IMR-90 (cell line): ENCODE measurements around the gene MACROD1. TPM values are rescaled to one million over a fixed set of nuclear protein-coding genes. Genes with fewer than 3 reads are reported as not detected.

Experiments
- ATAC-seq: fragments of 200-7000 bp; cut with Tn5 transposase; 2 replicates; pipeline ENCODE4 v1.9.1; 2020; ENCODE audit warnings: low read depth, mild to moderate bottlenecking, moderate library complexity
- BruUV-seq: library from RNA; stranded (reverse); fragments of 400-500 nt; replicated peaks from 2 replicates; lab custom pipeline; 2021; lab: Mats Ljungman, UMichigan
- CTCF ChIA-PET: fragments of 300-600 bp; formaldehyde crosslinking; extraction: SDS; loops from one replicate; lab custom pipeline; 2021; ENCODE audit warnings: antibody characterized with exemption; lab: Yijun Ruan, JAX
- POLR2A ChIA-PET: fragments of 300-600 bp; sonication (Branson Sonifier 250); formaldehyde crosslinking; loops from one replicate; lab custom pipeline; 2022; ENCODE audit warnings: antibody characterized with exemption; ENCODE audit not compliant: unreplicated experiment; lab: Charles Lee
- DNase-seq: peaks from one replicate; pipeline ENCODE4 v3.0.0; 2013
- H2AFZ ChIP-seq: replicated peaks from 2 replicates; pipeline ENCODE3; 2013; ENCODE audit warnings: low read length, mild to moderate bottlenecking; ENCODE audit not compliant: poor library complexity
- H2AK5ac ChIP-seq: 2 replicates; pipeline ENCODE4 v1.6.1; 2013; ENCODE audit warnings: low read depth, low read length, inconsistent platforms
- H2AK9ac ChIP-seq: replicated peaks from 2 replicates; pipeline ENCODE3; 2013; ENCODE audit warnings: mild to moderate bottlenecking, low read depth, low read length, moderate library complexity; ENCODE audit not compliant: poor library complexity
- H2BK120ac ChIP-seq: 2 replicates; pipeline ENCODE4 v1.6.1; 2013; ENCODE audit warnings: low read depth, low read length, inconsistent platforms
- H2BK15ac ChIP-seq: 3 replicates; pipeline ENCODE4 v1.6.1; 2013; ENCODE audit warnings: low read depth, low read length, inconsistent platforms
- H2BK20ac ChIP-seq: 2 replicates; pipeline ENCODE4 v1.6.1; 2013; ENCODE audit warnings: low read depth, mild to moderate bottlenecking, inconsistent platforms, low read length, moderate library complexity
- H2BK5ac ChIP-seq: 2 replicates; pipeline ENCODE4 v1.6.1; 2013; ENCODE audit warnings: mild to moderate bottlenecking, low read depth, low read length, inconsistent platforms; ENCODE audit not compliant: poor library complexity, severe bottlenecking
- H3K14ac ChIP-seq: replicated peaks from 2 replicates; pipeline ENCODE4 v1.6.1; 2013; ENCODE audit warnings: low read depth, low read length, inconsistent platforms
- H3K18ac ChIP-seq: 2 replicates; pipeline ENCODE4 v1.6.1; 2013; ENCODE audit warnings: low read depth, low read length, control low read depth
- H3K23ac ChIP-seq: 2 replicates; pipeline ENCODE4 v1.6.1; 2013; ENCODE audit warnings: low read depth, low read length, inconsistent platforms
- H3K27ac ChIP-seq: 2 replicates; pipeline ENCODE4 v1.5.1; 2013; ENCODE audit warnings: mild to moderate bottlenecking, control low read depth, low read length; ENCODE audit not compliant: insufficient read depth
- H3K27me3 ChIP-seq: 2 replicates; pipeline ENCODE4 v1.6.1; 2013; ENCODE audit warnings: low read length; ENCODE audit not compliant: control insufficient read depth, insufficient read depth
- H3K36me3 ChIP-seq: 2 replicates; pipeline ENCODE4 v1.6.1; 2013; ENCODE audit warnings: low read length, mixed read lengths; ENCODE audit not compliant: control insufficient read depth, insufficient read depth
- H3K4ac ChIP-seq: 2 replicates; pipeline ENCODE4 v1.6.1; 2013; ENCODE audit warnings: low read depth, low read length, inconsistent platforms
- H3K4me1 ChIP-seq: 2 replicates; pipeline ENCODE4 v1.6.1; 2013; ENCODE audit warnings: low read length, mixed read lengths; ENCODE audit not compliant: control insufficient read depth, insufficient read depth
- H3K4me2 ChIP-seq: 2 replicates; pipeline ENCODE4 v1.6.1; 2013; ENCODE audit warnings: low read depth, mild to moderate bottlenecking, control low read depth, low read length, moderate library complexity
- H3K4me3 ChIP-seq: 2 replicates; pipeline ENCODE4 v1.5.1; 2013; ENCODE audit warnings: low read depth, mild to moderate bottlenecking, control low read depth, low read length, moderate library complexity; ENCODE audit not compliant: insufficient read depth
- H3K56ac ChIP-seq: 2 replicates; pipeline ENCODE4 v1.6.1; 2013; ENCODE audit warnings: low read length, inconsistent platforms; ENCODE audit not compliant: insufficient read depth; ENCODE audit errors: extremely low read depth
- H3K79me1 ChIP-seq, 2 experiments: 2 replicates each; pipeline ENCODE4 v1.6.1; 2013; ENCODE audit warnings: low read length in 2 of 2, inconsistent platforms in 1 of 2, low read depth in 1 of 2
- H3K9ac ChIP-seq: 2 replicates; pipeline ENCODE4 v1.6.1; 2013; ENCODE audit warnings: low read depth, low read length, control low read depth
- H3K9me1 ChIP-seq: 2 replicates; pipeline ENCODE4 v1.6.1; 2013; ENCODE audit warnings: low read length, inconsistent platforms; ENCODE audit not compliant: insufficient read depth
- H3K9me3 ChIP-seq: 2 replicates; pipeline ENCODE4 v1.6.1; 2013; ENCODE audit warnings: low read length; ENCODE audit not compliant: control insufficient read depth, insufficient read depth
- H4K20me1 ChIP-seq: 2 replicates; pipeline ENCODE4 v1.6.1; 2013; ENCODE audit warnings: low read length, inconsistent platforms; ENCODE audit not compliant: insufficient read depth
- H4K5ac ChIP-seq: 2 replicates; pipeline ENCODE4 v1.6.1; 2013; ENCODE audit warnings: mild to moderate bottlenecking, low read depth, low read length, control low read depth
- H4K8ac ChIP-seq, 2 experiments: 2 replicates each; pipeline ENCODE4 v1.6.1; 2013; ENCODE audit warnings: low read depth in 2 of 2, low read length in 2 of 2, control low read depth in 1 of 2, inconsistent platforms in 1 of 2
- H4K91ac ChIP-seq: 2 replicates; pipeline ENCODE4 v1.6.1; 2013; ENCODE audit warnings: low read depth, low read length, inconsistent platforms; ENCODE audit not compliant: insufficient read depth
- BHLHE40 ChIP-seq: fragments of 150-350 bp; IDR thresholded peaks from 2 replicates; pipeline ENCODE4 v1.6.1; 2016; ENCODE audit warnings: mild to moderate bottlenecking, low read depth, low read length
- CEBPB ChIP-seq: IDR thresholded peaks from 2 replicates; pipeline ENCODE4 v1.6.1; 2012; ENCODE audit warnings: low read depth, low read length, improper control_type of control experiment
- CTCF ChIP-seq: conservative IDR thresholded peaks from 2 replicates; pipeline ENCODE4 v1.5.1; 2012; ENCODE audit warnings: mild to moderate bottlenecking, low read depth, low read length, improper control_type of control experiment
- FOS ChIP-seq: fragments of 150-350 bp; IDR thresholded peaks from 2 replicates; pipeline ENCODE4 v1.6.1; 2016; ENCODE audit warnings: low read depth, low read length
- MAZ ChIP-seq: IDR thresholded peaks from 2 replicates; pipeline ENCODE4 v1.6.1; 2012; ENCODE audit warnings: low read depth, mild to moderate bottlenecking, low read length, improper control_type of control experiment, moderate library complexity, borderline replicate concordance
- MXI1 ChIP-seq: IDR thresholded peaks from 2 replicates; pipeline ENCODE4 v1.6.1; 2012; ENCODE audit warnings: low read depth, mild to moderate bottlenecking, low read length, moderate library complexity, borderline replicate concordance
- POLR2A ChIP-seq: IDR thresholded peaks from 2 replicates; pipeline ENCODE4 v1.6.1; 2012; ENCODE audit warnings: mild to moderate bottlenecking, low read depth, low read length
- RCOR1 ChIP-seq: IDR thresholded peaks from 2 replicates; pipeline ENCODE4 v1.6.1; 2012; ENCODE audit warnings: mild to moderate bottlenecking, low read length, improper control_type of control experiment; ENCODE audit not compliant: insufficient replicate concordance
- RFX5 ChIP-seq: IDR thresholded peaks from 2 replicates; pipeline ENCODE4 v1.8.0; 2012; ENCODE audit warnings: low read depth, mild to moderate bottlenecking, low read length, moderate library complexity
- USF2 ChIP-seq: fragments of 150-350 bp; IDR thresholded peaks from 2 replicates; pipeline ENCODE4 v1.6.1; 2017; ENCODE audit warnings: mild to moderate bottlenecking, antibody characterized with exemption, low read length, low read depth
- WGBS, 2 experiments: methylation state at CpG; one replicate each; pipeline versions ENCODE4 v1.1.5 to v1.1.7; 2013; ENCODE audit warnings: missing lambda C conversion rate in 2 of 2; ENCODE audit not compliant: insufficient read length in 1 of 2; ENCODE audit errors: extremely low coverage in 2 of 2; 5-methylcytosine and 5-hydroxymethylcytosine counted together
- dilution Hi-C: fragments of 300-500 bp; cut with HindIII; formaldehyde crosslinking; loops from one replicate; pipeline ENCODE4 v1.14.3; 2018; ENCODE audit warnings: low sequenced_read_pairs; ENCODE audit not compliant: unreplicated experiment
- in situ Hi-C: fragments of 300-500 bp; cut with MboI; formaldehyde crosslinking; loops from 3 replicates; pipeline ENCODE4 v1.14.3; 2019; ENCODE audit warnings: low sequenced_read_pairs, inconsistent platforms, mixed read lengths
- intact Hi-C: fragments of 100-400 bp; cut with micrococcal nuclease; formaldehyde crosslinking; loops from 2 replicates; pipeline ENCODE4 v1.10.0; 2022
- polyA plus RNA-seq, 3 experiments: library from polyadenylated mRNA; depleted of rRNA; stranded (reverse); fragments of >200 nt; gene quantifications; 2 replicates each; pipeline ENCODE4 v1.2.3, GENCODE V29; 2012; ENCODE audit warnings: low replicate concordance in 1 of 3
- total RNA-seq: library from RNA; depleted of rRNA; stranded (reverse); fragments of >200 nt; gene quantifications from 2 replicates; pipeline ENCODE4 v1.2.3, GENCODE V29; 2012

The MACROD1 gene
- total and polyA plus RNA-seq, 2 of the 4 experiments (the other 2 are of a cell fraction) = 2.5 to 9.3 TPM

GRCh38 chr11:64007629-64008282 is 158.2 kb downstream of the MACROD1 start (continued):
- no peak for TF ChIP-seq MAZ
- no peak for TF ChIP-seq POLR2A

GRCh38 chr11:64007160-64007628 is 158.7 kb downstream of the MACROD1 start:
- Histone ChIP-seq H3K27ac (no peak overlapping the region), H3K4me1 (peaks cover 10% of the 10 kb centered on the region), H4K91ac (peak overlapping the region; percentile 17; the same call in 1 of the 2 replicates), H2AK9ac (peak overlapping the region; percentile 91), H2BK15ac (no peak overlapping the region; the same call in 2 of the 3 replicates), H3K4me3 (peak overlapping the region; percentile 4; the same call in 1 of the 2 replicates), H4K20me1 (no peaks in the 10 kb centered on the region), H2AK5ac (peak overlapping the region; percentile 29), H2BK5ac (no peak overlapping the region), H3K4me2 (peak overlapping the region; percentile 57), H3K79me1 (no peaks in the 10 kb centered on the region), H3K9me3 (no peaks in the 10 kb centered on the region), H3K14ac (peak overlapping the region; percentile 12), H3K23ac (0 out of 2 replicates have a peak overlapping the region, but pooled peaks have one; percentile 23), H3K9ac (0 out of 2 replicates have a peak overlapping the region, but pooled peaks have one; percentile 12), H2BK20ac (no peak overlapping the region), H2AFZ (peak overlapping the region; percentile 89), H4K8ac (peak overlapping the region in 1 of 2 experiments; percentile 62; a peak in 2 of 4 replicates), H3K56ac (no peak overlapping the region), H4K5ac (no peak overlapping the region), H3K18ac (no peak overlapping the region), H3K4ac (peak overlapping the region; percentile 37), H2BK120ac (peak overlapping the region; percentile 6; the same call in 1 of the 2 replicates), H3K36me3 (no peaks in the 10 kb centered on the region), H3K9me1 (no peaks in the 10 kb centered on the region), H3K27me3 (no peaks in the 10 kb centered on the region)
- DNase-seq (no peak), ATAC-seq (peak; percentile 58)
- intact Hi-C loops = loop anchor here (10.0 kb wide), 1 partner anchor 298 kb away; the partner anchor contains the start of genes CATSPERZ and ESRRA
- CTCF ChIA-PET = interaction anchor here (1.4 to 1.5 kb wide), 2 partner anchors 141 to 142 kb away, joined by 3 to 4 read pairs; no protein-coding TSS in a partner anchor
- 6% methylated on average over 17 of the region's 27 CpGs; no CpG with 5 or more reads in 1 of the 2 experiments for WGBS, 2 experiments
- dilution Hi-C loops = no loop called here
- in situ Hi-C loops = no loop called here
- POLR2A ChIA-PET = interaction anchor here (0.6 kb wide), 1 partner anchor 346 kb away, joined by 5 read pairs; no protein-coding TSS in a partner anchor
- no peak for TF ChIP-seq CTCF
- no peak for TF ChIP-seq FOS
- TF ChIP-seq USF2 = no peak
- no peak for TF ChIP-seq RFX5
- no peak for TF ChIP-seq MXI1
- no peak for TF ChIP-seq BHLHE40
- TF ChIP-seq CEBPB = no peak
- no peak for TF ChIP-seq RCOR1
- BruUV-seq = no TSS peak
